C1 segment of cervical spinal cord (tissue), 14 donors: ENCODE measurements around the gene FGF7.
"Not testable (repeated sequence)": the region's sequence is repeated elsewhere in the genome, so short reads cannot be mapped to it uniquely, and the experiment has no call there.

ENCODE experiments used
- DNase-seq, 14 donors: peaks; one replicate each; lab custom pipeline; 2025; lab: John Stamatoyannopoulos, UW

FGF7 gene

DNA sequence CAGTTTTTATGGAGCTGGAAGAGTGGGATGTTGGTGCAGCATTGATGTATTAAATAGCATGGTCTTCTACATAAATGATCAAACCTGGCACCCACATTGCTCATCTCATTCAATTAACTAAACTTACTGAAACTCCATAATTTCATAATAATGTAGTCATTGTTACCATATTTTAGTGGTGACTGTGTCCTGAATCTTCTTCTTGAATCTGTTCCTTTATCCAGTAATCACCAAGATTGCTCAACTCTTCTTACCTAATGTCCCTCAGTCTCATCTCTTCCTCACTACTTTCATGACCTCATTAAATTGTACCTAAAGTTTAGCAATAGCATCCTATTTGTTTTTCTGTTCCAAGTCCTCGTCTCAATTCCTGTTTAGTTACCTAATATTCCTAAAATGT, 69.8 kb downstream of the FGF7 start:
- no peak for DNase-seq

DNA sequence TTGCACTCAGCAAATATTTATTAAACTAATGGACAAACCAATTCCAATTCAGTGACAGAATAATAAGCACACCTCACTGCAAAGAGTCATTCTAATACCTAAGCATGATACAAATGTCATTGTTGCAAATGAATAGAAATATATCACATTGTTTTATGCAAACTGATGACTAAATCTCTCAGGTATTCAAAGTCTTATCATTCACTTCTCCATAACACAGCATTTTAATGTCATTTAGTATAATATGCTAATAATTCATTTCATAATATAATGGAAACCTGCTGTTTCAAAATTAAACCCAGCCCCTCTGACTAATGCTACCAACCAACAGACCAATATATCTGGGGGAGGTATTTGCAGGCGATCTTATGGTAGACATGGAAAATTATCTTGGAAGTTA, 71.8 kb downstream of the FGF7 start:
- DNase-seq, result no peak

DNA sequence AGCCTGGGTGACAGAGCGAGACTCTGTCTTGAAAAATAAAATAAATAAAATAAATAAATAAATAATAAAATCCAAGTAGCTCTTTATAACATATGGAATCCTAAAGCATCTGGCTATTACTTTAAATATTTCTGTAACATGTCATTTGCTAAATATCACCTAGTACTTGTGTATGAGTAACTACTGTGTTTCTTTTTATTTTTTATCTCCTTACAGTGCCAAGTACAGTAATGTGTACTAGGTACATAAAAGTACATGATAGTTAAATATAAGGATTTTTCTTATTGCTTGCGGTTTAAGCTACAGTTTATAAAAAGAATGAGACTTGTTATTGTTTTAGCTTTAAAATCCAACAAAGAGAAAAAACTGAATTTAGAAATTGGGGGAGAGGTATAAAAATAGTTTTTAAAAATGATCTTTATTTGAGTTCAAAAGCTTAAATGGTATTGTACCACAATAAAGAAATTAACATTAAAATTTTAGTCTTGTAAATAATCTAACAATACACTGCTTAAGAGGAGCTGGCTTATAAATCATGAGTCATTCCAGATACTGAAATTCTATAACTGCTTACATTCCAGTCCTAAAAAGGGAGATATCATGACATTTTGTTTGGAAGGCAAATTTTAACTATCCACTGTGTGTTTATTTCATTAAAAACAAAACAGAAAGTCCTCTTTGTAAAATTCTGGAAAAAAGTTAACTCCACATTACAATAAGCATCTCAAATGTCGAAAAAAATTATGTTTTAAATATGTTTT, 73.1 kb downstream of the FGF7 start:
- DNase-seq, result no peak

DNA sequence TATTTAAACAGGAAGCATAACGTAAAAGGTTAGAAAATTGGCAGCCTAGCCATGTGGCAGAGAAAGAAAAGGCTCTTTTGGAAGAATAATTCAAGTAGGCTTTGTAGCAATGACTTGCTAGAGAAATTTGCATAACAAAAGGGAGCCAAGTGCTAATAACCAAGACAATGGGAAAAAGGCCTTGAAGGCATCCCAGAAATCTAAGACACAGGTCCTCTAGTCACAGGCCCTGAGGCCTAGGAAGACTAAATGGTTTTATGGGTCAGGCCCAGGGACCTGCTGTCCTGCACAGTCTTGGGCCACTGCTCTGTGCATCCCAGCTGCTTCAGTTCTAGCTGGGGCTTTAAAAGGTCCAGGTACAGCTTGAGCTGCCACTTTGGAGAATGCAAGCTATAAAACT, 78.5 kb downstream of the FGF7 start:
- no peak for DNase-seq

DNA sequence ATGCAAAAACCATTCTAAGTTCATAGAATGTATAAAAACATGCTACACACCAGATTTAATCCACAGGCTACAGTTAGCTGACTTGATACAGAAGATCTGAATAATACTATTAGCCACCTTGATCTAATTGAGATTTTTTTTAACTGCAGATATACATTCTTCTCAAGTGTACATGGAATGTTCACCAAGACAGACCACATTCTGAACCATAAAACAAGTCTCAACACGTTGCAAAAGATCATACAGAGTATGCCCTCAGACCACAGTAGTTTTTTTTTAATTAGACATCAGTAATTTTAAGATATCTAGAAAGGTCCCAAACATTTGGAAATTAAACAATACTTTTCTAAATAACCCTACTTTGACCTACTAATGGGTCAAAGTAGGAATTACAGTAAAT, 83.3 kb downstream of the FGF7 start:
- DNase-seq, result no peak

DNA sequence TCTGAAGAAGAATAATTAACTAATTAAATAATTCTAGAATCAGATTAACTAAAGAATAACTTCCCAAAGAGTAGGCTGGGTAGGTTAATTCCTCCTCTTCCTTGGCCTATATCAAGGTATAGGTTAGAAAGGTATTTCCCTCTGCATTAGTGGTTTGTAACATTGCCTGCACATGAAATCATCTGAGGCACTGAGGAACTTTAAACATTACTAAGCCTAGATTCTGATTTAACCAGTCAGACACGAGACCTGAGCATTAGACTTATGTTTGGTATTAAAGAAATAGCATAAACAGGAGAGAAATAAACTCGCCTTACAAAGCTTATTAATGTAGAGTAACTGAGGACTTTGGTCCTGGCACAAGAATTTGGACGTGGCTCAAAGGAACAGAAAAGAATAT, 84.2 kb downstream of the FGF7 start:
- DNase-seq, result no peak

DNA sequence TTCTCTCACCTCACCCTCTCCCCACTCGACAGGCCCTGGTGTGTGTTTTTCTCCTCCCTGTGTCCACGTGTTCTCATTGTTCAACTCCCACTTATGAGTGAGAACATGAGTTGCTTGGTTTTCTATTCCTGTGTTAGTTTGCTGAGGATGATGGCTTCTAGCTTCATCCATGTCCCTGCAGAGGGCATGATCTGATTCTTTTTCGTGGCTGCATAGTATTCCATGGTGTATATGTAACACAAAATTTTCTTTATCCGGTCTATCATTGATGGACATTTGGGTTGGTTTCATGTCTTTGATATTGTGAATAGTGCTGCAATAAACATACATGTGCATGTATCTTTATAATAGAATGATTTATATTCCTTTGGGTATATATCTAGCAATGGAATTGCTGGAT, 89.7 kb downstream of the FGF7 start:
- not testable (repeated sequence) for DNase-seq

DNA sequence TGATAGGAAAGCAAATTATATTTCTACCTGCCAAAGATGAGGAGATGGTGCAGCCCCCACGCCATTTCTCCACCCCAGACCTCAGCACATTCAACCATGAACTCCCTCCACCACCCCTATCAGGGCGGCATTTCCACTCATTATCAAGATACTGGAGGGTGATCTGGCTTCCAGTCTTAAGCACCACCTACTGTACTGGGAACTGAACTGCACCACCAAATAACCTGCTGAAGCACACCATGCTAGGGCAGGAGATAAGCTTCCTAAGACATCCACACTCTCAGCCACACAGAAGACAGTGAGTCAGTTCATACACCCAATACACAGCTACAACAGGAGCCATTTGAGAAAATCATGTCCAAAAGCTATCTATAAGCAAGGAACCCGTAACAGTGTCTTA, 98.8 kb downstream of the FGF7 start:
- no peak for DNase-seq

DNA sequence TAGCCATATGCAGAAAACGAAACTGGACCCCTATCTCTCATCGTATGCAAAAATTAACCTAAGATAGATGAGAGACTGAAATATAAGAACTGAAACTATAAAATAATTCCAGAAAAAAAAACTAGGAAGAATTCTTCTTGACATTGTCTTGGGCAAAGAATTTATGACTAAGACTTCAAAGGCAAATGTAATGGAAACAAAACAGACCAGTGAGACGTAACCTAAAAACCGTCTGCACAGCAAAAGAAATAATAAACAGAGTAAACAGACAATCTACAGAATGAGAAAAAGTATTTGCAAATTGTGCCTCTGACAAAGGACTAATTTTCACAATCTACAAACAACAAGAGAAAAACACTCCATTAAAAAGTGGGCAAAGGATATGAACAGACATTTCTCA, 105.2 kb downstream of the FGF7 start:
- DNase-seq, result no peak

DNA sequence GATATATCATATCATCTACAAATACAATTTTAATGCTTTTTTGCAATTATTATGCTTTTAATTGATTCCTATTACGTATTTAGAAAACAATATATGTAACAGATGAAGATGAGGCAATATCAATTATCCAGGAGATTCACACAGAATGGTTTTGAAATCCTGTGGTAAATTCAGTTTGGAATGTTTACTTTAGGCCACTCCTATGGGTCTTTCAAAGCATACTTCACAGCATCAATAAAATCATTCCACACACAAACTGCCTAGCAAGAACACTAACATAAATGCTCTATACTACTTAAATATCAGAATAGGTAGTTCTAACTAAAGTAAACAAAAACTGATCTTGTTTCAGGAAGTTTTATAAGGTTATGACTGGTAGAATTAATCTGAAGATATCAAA, 107.0 kb downstream of the FGF7 start:
- no peak for DNase-seq
